GM12865 (cell line): Measurements from ENCODE around the gene HMGCR.
A peak's percentile ranks its signal among the peaks of the same experiment; 100 is the strongest.

ENCODE experiments used
- DNase-seq: peaks from one replicate; pipeline ENCODE4 v3.0.0; 2010; ENCODE audit warnings: low read depth
- H3K4me3 ChIP-seq: 2 replicates; pipeline ENCODE4 v1.5.1; 2011; ENCODE audit warnings: mild to moderate bottlenecking, low read depth, low read length, control low read depth
- CTCF ChIP-seq: IDR thresholded peaks from 2 replicates; pipeline ENCODE4 v1.5.1; 2011; ENCODE audit warnings: low read length, control low read depth, low read depth, inconsistent platforms; ENCODE audit not compliant: insufficient read depth; ENCODE audit errors: missing control alignments

HMGCR gene

DNA sequence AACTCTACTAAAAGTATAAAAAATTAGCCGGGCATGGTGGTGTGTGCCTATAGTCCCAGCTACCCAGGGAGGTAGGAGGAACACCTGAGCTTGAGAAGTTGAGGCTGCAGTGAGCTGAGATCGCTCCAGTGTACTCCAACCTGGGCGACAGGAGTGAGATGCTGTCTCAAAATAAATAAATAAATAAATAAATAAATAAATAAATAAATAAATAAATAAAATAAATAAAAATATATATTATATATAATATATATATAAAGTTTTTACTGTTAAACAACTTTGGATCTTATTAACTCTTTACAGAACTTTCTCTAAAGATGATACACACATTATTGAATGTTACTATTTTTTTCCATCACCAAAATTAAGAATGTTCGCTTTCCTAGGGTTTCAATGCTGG is 38.4 kb downstream of the HMGCR start:
- TF ChIP-seq CTCF: no peak
- DNase-seq: no peak
- no peak overlapping the region for H3K4me3 ChIP-seq

DNA sequence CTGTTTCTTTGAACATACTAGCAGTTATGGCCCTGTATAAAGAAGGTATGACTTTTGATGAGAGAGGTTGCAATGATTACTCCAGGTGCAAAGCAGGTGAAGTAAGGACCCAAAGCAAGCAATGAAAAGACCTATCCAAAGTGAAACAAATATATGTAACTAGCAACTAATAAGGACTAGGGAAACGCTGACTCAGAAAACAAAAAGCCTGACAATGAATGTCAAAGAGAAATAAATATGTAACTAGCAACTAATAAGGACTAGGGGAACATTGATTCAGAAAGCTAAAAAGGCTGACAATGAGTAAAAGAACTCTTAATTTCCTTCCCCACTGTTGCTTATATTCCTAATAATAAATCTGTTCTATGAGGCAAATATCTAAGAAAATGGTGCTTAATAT is 43.1 kb downstream of the HMGCR start:
- DNase-seq: no peak
- H3K4me3 ChIP-seq: no peak overlapping the region
- no peak for TF ChIP-seq CTCF

DNA sequence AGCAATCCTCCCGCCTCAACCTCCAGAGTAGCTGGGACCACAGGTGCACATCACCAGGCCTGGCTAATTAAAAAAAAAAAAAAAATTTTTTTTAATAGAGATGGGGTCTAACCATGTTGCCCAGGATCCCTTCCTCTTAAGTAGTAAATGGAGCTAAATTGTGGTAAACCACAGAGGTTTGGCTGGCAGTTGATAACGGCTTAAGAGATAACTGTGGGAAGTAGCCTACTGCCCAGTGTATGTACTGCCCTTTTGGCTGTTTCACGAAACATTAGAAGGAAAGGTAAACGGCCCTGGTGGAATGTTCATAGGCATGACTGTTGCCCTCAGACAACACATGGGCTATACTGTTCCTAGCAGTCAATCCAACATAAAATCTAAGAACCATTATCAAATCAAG is 44.4 kb downstream of the HMGCR start:
- TF ChIP-seq CTCF: no peak
- DNase-seq: no peak
- no peak overlapping the region for H3K4me3 ChIP-seq

DNA sequence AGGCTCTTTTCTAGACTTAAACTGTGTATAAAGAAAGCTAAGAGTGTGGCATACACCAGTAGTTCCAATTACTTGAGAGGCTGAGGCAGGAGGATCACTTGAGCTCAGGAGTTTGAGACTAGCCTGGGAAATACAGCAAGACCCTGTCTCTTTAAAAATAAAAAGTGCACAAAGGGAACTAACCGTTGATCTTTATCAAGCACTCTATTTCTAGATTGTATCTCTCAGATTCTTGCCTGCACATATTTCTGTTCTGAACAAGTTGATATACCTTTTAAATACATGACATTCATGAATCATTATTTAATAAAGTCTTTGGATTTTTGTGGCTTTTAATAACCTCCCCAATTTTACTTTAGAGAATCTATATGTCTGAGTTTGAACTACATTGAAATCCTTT is 47.2 kb downstream of the HMGCR start:
- no peak for TF ChIP-seq CTCF
- no peak overlapping the region for H3K4me3 ChIP-seq
- DNase-seq: no peak

DNA sequence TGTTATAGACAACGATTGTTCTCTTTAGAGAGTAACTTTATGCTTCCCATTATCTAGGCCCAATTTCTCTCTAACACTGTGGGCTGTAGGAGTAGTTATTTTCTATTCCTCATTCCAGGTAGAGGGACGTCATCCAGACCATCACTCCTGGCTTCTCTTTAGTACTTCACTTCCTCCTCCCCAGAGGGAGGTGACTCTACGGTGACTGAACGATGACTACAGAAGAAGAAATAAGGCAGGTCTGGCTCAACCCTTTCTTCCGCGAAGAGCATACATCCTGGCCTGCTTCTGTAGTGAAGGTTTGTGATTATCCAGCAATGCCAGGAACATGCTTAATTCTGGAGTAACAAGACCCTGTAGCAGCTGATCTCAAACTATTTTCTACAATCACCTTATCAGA is 50.8 kb downstream of the HMGCR start:
- no peak for DNase-seq
- no peak for TF ChIP-seq CTCF

GRCh38 chr5:75389430-75389829 is 52.4 kb downstream of the HMGCR start:
- peak; percentile 18 for DNase-seq
- TF ChIP-seq CTCF: no peak
- no peak overlapping the region for H3K4me3 ChIP-seq

More for the DNA sequence above, 50.8 kb downstream of the HMGCR start:
- H3K4me3 ChIP-seq: no peak overlapping the region

- TF ChIP-seq CTCF: no peak
- H3K4me3 ChIP-seq: no peak overlapping the region
- no peak for DNase-seq
Observed at GRCh38 chr5:75395277-75395676, 58.3 kb downstream of the HMGCR start.
